Stomach (tissue), 4 donors: ENCODE data around the gene HAO2.

Experiments used
- CTCF ChIP-seq, 7 experiments: fragments of 450-650 bp in 4 of 7; fragments of 200-600 bp in 3 of 7; sonication (generic) in 3 of 7; IDR thresholded peaks; one replicate each; pipeline ENCODE4 v1.5.1; 2016 to 2019; ENCODE audit warnings: antibody characterized with exemption in 7 of 7, control low read depth in 2 of 7, mild to moderate bottlenecking in 1 of 7
- EP300 ChIP-seq: sonication (generic); formaldehyde crosslinking; IDR thresholded peaks from one replicate; pipeline ENCODE4 v1.6.1; 2017; ENCODE audit warnings: antibody characterized with exemption
- POLR2A ChIP-seq, 4 donors: fragments of 450-650 bp; IDR thresholded peaks; one replicate each; pipeline ENCODE4 v1.6.1; 2016; ENCODE audit warnings: antibody characterized with exemption in 4 of 4, control low read depth in 2 of 4, mild to moderate bottlenecking in 1 of 4, moderate library complexity in 1 of 4

- TF ChIP-seq POLR2A (IDR thresholded peaks at IDR 0.05) (no peak), CTCF (IDR thresholded peaks at IDR 0.05) (no peak), EP300 (no peak)
Observed at GRCh38 chr1:119359730-119360129, 8.9 kb upstream of the HAO2 start.
